ENCODE data around the gene NCBP2L. TPM values are rescaled to one million over a fixed set of nuclear protein-coding genes. Genes with fewer than 3 reads are reported as not detected.

Gene NCBP2L
- total RNA-seq, 1 donor from 2014 or later: not detected

GRCh38 chrX:107750861-107751445 lies 26.6 kb upstream of the NCBP2L start:
- DNase-seq (ENCODE audit: low spot score) (no peak), ATAC-seq (no peak)

DNA sequence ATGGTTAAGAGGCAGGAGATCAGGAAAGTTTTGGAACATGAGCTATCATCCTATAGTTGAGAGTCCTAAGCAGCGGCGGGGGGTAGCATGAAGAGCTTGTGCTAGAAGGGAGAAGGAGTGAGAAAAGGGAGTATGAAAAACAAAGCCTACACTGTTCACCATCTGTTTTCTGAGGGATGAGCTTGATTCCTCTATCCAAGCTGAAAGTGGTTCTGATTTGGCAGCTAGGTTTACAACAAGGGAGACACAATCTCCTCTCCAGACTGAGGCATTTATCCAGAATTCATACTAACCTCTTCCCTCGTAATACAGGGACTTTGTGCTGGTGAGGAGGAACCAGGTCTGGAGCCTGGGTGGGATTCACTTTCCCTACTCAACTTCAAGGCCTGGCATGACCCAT lies 25.5 kb upstream of the NCBP2L start:
- ATAC-seq: no peak

DNA sequence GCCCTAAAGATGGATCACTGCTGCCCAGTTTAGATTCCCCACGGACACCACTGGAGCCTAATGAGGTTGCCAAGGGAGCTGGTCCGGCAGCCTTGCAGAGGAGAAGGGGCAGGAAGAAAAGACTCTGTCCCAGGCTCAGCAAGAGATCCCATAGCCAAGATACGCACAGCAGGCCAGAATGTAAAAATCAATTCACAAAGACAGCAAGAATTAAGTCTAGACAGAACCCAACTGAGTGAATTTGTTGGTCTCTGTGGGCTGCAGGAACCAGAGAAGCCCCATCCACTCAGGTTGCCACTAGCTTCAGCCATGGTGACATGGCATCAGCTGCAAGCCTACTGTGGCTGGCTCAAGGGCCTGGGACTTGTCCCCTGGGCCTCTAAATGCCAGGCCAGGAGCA lies 24.8 kb upstream of the NCBP2L start:
- DNase-seq (ENCODE audit: low spot score) (no peak), ATAC-seq (no peak)

More for the DNA sequence above, 25.5 kb upstream of the NCBP2L start:
- no peak for DNase-seq (ENCODE audit: low spot score)

GRCh38 chrX:107753187-107753586 lies 24.3 kb upstream of the NCBP2L start:
- ATAC-seq (no peak), DNase-seq (ENCODE audit: low spot score) (no peak)

DNA sequence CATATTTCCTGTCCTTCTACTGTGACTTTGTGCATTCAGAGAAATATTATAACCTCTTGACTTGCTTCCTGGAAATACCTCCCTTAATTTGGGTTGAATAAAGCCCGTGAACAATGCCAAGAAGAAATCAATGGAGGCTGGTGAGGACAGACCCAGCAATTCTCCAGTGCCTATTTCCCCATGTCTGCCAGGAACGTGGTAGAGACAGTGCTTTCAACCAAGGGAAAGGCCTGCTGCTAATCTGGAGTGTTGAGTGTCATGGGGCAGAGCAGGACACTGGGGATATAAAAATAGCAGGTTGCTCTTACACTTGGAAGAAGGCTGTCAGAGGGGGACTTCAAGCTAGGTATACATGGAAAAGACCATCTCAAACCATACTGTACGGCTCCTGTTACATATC lies 21.8 kb upstream of the NCBP2L start:
- ATAC-seq: peak; percentile 69
- DNase-seq (ENCODE audit: low spot score): no peak

DNA sequence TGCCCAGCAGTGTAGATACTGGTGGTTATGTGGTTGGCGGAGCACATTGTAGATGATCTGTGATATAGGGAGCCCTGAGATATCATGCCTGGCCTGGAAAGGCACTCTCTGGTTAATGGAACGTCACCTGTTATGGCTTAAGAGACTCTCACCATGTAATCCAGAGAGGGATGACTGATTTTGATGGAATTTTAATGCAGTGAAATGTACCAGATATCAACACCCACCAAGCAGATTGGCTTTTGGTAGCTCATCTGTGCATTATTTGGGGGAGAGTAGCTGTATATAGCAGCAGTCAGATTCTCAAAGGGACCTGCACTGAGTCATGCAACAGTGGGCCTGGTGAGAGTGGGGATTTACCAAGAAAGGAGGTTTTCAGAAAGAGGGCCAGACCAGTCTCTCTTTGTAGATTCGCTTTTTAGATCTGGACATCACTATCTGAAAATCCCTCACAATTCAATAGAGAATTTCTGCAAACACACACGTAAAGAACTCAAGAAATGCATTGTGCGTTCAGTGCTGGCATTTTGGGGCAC lies 19.2 kb upstream of the NCBP2L start:
- DNase-seq (ENCODE audit: low spot score): no peak
- ATAC-seq: no peak

GRCh38 chrX:107760304-107761077 lies 17.0 kb upstream of the NCBP2L start:
- DNase-seq (ENCODE audit: low spot score): no peak
- no peak for ATAC-seq

DNA sequence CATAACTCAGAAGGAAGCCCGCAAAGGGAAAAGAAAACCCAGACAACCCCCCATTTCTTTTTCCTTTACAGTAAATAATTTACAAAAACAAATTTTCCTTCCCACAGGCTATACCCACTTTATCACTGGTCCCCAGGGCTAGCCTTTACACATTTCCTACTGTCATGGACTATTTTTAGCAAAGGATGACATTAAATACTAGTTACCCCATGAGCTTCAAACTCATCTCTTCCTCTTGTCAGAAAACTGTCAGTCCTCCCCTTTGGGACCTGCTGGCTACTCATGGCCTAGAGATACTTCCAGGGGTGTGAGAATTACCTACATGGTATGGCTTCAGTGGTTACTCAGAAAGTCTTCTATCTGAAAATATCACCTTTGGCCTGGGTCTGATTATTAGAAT lies 13.9 kb upstream of the NCBP2L start:
- ATAC-seq: no peak
- DNase-seq (ENCODE audit: low spot score): no peak

GRCh38 chrX:107764845-107765608 lies 12.5 kb upstream of the NCBP2L start:
- DNase-seq (ENCODE audit: low spot score) (no peak), ATAC-seq (no peak)

DNA sequence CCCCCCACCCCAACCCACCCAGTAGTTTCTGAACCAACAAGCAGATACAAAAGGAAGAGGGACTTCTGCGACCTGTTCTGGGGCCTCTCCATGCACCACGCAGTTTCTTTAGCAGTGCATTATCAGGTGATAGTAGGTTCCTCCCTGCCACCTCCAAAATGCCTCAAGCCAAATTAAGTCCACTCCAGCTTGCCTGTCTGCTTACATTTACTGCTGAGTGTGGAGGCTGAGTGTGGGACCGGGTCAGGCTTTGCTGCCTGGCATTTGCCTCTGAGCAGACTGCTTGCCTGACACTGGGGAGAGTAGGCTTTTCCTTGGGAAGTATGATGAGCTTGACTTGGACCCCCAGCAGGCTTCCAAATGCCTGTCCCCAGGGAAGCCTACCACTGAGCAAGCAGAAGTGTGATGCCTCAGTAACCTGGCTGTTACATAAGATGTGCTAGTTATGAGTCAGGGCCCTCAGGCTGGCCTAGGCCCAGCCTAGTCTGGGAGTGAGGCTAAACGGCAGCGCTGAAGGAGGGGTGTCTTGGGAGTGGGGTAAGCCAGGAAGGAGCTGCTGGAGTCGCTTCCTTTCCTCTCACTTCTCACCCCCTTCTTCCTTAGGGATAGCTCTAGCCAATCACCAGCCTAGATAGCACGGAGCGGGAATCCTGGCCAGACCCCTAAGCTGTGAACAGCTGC lies 10.9 kb upstream of the NCBP2L start:
- ATAC-seq: peak; percentile 43
- DNase-seq (ENCODE audit: low spot score): no peak

DNA sequence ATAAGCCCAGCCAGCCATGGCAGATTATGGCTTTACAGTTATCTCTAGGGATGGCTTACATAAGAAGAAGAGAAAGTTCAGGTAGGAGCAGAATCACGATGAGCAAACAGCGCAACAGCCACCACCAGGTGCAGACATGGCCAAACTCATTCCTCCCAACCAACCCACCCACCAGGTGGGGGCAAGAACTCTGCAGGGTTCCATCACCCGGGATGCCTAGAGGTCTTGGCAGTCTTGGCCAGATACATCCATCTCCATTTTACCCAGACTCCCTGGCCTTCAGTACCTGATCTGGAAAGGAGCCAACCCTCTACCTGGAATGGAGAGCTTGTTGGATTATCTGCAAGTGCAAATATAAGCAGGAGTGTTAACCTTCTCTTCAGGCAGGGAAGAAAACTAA lies 9.5 kb upstream of the NCBP2L start:
- DNase-seq (ENCODE audit: low spot score) (no peak), ATAC-seq (no peak)

DNA sequence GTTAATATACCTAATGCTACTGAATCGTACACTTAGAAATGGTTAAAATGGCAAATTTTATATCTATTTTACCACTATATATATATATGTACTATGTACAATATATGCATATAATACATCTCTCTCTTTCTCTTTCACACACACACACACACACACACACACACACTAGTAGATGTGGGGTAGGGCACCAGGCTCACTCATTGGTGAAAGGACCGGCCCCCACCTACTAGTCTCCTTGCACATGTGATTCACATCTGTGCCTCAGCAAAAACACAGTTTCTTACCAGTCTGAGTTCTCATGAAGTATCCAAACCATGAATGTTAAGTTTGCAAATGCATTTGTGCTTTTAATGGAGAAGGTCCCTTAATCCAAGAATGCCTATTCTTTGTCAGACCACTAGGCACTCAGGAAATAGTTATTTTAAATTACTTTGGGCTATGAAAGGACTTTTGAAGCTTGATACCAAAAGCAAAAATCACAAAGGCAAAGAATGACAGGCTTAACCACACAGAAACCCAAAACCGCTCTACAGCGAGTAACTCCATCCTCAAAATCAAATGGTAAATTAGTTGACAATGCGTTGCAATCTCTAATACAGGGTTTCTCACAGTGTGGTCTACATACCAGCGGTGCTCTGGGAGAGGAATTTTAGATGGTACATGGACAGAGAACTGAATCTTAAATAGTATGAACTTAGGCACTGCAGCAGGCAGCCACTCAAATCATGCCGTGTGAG lies 7.8 kb upstream of the NCBP2L start:
- ATAC-seq (no peak), DNase-seq (ENCODE audit: low spot score) (no peak)

DNA sequence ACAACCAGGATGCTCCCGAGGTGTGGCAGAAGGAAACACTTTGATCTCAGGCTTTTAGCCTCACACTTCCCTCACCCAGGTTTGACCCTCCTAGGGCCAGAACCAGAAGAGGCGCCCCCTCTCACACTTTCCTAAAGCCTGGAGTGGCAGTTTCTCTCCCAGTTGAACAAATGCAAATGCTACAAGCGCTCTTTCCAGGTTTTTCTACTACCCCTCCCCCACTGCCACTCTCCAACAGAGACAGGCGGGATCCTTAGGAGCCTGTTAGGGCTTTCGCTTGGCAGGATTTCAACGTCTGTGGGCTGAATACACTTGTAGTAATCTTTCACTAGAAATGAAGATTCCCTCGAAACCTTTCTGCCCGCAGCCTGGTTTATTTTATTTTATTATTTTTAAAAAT lies 4.3 kb upstream of the NCBP2L start:
- DNase-seq (ENCODE audit: low spot score) (no peak), ATAC-seq (no peak)

GRCh38 chrX:107773906-107774435 lies 3.6 kb upstream of the NCBP2L start:
- peak; percentile 31 for ATAC-seq

DNA sequence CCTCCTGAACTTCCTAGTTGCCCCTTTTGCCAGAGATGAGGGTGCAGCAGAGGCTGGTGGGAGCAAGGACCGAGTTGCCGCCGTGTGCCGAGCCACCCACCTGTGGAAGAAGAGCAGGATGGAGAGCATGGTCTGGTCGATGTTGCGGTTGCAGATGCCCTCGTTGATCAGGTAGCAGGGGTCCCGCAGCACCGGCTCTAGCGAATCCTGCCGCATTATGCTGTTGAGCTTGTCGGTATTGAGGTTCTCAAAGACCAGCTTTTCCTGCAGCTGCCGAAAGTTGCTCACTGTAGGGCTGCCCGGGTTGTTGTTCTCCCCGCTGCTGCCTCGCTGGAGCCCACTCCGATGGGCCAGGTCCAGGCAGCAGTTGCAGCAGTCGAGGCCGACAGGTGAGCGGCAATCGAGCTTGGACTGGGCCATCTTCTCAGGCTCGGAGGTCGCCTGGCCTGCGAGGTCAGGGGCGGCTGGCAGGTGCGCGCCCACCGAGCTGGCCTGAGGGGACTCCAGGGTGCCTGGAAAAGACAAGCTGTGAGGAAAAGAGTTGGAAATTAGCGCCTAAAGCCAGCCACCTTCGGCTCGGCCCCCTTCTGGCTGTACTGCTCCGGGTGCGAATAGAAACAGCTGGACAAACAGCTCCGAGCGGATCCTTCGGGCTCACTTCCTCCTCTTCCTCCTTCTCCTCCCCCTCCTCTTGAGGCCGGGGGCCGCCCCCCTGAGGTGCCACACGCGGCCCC lies 2.4 kb upstream of the NCBP2L start:
- DNase-seq (ENCODE audit: low spot score): no peak
- ATAC-seq: peak; percentile 2

More at GRCh38 chrX:107773906-107774435, 3.6 kb upstream of the NCBP2L start:
- DNase-seq (ENCODE audit: low spot score): no peak

GRCh38 chrX:107775734-107776511 lies 1.6 kb upstream of the NCBP2L start, which contains the start of gene TSC22D3:
TSS of gene TSC22D3 (minus strand) at chrX:107775787. CDS start at chrX:107775419, 368 bp downstream.
- ATAC-seq (peak; percentile 85), DNase-seq (ENCODE audit: low spot score) (peak; percentile 85)

GRCh38 chrX:107776649-107777535 lies 641 bp upstream of the NCBP2L start:
- DNase-seq (ENCODE audit: low spot score): peak; percentile 72
- ATAC-seq: peak; percentile 73
